HG03039 (cell line): ENCODE data around the gene PAPOLG.
"Not testable (repeated sequence)": the region's sequence is repeated elsewhere in the genome, so short reads cannot be mapped to it uniquely, and the experiment has no call there.

Source experiments
- ATAC-seq: cut with Tn5 transposase; IDR thresholded peaks from one replicate; pipeline ENCODE4 v1.9.1; 2021; ENCODE audit warnings: mild to moderate bottlenecking, moderate library complexity; ENCODE audit not compliant: unreplicated experiment

Gene PAPOLG

DNA sequence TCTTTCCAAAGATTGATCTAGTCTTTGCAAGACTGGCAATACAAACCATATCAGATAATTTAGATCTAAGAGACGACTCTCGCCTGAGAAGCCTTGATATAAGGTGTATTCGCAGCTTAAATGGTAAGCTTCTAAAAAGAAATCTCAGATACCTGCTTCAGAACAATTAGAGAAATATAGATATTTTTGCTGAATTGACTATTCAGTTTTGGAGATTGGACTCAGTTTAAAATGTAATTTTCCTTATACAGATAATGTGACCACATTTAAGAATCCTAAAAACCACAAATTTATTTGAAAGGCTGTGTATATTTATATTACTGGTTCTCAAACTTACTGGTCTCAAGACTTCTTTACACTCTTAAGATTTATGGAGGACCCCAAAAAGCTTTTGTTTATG, 15.4 kb downstream of the PAPOLG start:
- ATAC-seq = no peak

DNA sequence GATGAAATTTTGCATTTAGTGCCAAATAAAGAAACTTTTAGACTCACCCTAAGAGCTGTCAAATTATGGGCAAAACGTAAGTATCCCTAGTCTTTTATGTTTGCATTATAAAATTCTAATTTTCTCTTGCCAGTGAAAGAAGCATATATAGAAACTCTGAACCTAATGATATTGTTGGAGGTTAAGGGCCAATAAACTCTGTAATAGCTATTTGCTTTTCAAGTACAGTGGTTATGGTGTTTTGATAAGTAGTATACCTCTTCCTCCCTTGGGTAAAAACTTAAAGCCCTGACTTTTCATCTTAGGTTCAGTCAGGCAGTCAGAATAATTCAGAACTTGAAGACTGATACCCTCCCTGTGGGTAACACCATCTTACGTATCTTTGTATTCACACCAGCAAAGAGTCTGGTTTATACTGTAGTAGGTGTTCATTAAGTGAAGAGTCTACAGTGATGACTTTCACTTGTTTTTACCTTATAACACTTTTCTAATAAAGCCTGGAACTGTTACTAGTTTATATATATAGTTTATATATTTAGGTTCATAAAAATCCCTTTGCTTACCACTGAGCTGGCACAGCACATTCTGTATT, 19.1 kb downstream of the PAPOLG start:
- ATAC-seq = no peak

DNA sequence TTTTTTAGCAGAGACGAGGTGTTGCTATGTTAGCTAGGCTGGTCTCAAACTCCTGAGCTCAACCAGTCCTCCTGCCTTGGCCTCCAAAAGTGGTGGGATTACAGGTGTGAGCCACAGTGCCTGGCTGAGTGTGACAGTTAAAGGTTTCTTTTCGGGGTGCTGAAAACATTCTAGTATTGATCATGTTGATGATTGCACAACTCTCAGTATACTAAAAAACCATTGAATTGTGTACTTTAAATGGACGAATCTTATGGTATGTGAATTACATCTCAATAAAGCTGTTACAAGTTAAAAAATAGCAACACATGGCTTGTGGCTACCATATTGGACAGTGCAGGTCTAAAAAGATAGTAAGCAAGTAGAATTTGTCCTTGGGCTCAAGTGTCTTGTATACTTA, 22.3 kb downstream of the PAPOLG start:
- ATAC-seq = no peak

DNA sequence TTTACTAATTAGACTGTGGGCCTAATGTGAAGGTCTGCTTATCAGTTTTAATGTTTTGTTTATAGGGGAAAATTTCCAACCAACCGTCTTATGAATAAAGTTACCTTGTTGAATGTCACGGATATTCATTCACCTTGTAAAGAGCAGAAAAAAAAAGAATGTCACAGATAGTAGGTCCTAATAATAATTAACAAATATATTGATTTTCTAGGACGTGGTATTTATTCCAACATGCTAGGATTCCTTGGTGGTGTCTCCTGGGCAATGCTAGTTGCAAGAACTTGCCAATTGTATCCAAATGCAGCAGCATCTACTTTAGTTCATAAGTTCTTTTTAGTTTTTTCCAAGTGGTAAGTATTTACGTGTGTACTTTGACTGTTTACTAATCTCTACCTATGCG, 23.4 kb downstream of the PAPOLG start:
- no peak for ATAC-seq

DNA sequence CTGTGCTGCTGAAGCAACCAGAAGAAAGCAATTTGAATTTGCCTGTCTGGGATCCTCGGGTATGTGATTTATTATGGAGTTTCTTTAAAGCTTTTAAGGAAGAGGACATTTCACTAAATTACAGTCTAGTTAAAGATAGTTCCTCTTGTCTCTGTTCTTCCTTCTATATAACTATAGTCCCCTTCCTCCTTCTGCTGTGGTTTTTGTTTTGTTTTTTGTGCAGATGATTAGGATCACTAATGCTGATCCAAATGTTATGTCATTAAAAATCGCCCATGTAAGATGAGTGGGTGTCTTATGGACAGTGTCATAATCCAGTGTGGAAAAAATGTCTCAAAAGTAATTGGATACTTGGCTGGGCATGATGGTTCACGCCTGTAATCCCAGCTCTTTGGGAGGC, 24.7 kb downstream of the PAPOLG start:
- no peak for ATAC-seq

DNA sequence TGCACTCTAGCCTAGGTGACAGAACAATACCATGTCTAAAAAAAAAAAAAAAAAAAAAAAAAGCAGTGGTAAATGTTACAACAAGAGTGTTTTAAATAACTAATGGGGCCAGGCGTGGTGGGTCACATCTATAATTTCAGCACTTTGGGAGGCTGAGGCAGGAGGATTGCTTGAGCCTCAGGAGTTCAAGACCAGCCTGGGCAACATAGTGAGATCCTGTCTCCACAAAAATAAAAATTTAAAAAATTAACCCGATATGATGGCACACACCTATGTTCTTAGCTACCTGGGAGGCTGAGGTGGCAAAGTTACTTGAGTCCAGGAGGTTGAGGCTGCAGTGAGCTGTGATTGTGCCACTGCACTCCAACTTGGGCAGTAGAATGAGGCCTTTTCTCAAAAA, 37.1 kb downstream of the PAPOLG start:
- no peak for ATAC-seq

DNA sequence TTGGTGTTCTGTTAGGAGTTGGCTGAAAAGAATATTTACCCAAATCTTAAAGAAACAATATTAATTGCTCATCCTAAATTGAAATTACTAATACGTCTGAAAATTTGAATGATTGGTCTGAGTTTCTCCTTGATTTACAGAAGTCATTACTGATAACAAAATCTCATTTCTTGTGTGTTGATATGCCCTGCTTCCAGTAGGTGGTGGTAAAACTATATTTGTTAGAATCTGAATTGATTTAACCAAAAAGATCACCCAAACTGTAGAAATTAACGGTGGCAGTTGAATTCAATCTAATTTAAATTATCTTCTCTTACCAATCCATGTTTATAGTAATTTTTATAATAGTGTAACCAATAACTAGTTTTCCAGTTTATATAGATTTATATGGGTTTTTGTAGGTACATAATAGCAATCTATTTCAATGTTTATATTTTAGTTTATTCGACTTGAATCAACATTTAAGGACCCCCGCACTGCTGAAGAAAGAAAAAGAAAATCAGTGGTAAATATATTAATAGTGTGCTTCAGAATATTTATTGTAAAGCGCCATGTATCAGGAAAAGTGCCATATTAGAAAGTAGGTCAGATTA, 38.3 kb downstream of the PAPOLG start:
- no peak for ATAC-seq

DNA sequence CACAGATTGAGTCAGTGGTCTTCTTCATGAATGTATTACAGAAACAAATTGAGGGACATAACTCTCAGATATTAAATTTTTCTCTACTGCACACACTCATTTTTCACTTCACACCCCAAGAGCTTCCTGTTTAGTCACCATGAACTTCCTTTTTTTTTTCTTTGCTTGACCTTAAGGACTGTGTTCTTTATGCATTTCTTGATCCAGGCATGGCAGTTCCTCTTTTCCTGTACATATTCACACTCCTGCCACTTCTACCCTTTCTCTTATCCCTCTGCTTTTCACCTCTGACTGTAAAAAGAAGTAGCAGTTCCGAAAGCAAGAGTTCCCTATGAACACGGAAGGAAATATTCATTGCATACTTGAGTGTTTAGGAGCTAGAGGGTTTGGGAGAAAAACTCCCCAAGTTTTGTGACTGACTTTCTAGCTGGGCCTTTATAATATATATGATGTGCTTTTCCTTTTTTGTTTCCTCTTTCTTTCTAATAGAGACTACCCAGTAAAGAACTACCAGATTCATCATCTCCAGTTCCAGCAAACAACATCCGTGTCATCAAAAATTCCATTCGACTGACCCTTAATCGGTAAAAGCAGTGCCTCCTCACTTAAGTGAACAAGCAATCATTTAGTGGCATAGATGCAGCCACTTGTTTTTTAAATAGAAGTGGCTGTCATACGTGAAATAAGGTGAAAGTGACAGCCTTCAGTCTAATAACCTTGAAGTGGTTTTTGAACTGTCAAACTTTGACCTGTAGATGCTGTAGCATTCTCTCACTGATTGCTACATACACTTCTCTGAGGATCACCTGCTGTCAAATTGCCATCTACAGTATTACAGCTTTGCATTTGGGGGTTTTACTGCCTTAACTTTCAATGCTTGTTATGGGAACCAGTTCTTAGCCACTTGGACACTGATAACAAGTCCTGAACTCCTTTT, 40.8 kb downstream of the PAPOLG start:
- no peak for ATAC-seq

DNA sequence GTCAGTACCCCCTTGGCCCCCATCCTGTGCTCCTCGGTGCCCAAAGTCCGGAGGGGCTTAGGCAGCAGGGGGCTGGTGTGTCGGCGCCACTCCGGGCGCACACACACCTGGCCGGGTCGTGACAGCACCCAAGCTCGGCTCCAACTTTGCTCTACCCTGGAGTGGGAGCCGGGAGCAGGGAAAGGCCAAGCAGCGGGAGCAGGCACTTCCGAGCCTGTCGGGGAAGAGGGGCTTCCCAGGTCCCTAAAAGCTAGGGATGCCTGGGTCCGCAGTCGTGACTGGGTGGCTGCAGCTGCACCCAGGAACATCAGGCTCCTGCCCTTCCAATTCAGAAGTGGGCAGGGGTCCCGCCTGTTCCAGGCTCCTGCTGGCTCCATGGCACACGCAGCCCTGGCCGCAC, 48.4 kb downstream of the PAPOLG start:
- no peak for ATAC-seq

DNA sequence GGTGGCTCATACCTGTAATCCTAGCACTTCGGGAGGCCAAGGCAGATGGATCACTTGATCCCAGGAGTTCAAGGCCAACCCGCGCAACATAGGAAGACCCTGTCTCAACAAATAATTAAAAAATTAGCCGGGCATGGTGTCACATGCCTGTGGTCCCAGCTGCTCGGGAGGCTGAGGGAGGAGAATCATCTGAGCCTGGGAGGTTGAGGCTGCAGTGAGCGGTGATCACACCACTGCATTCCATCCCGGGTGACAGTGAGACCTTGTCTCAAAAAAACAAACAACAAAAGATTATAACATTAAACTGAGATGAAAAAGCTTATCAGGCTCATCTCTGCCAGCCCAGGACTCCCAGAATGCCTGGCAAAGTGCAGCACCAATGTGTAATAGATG, 50.5 kb downstream of the PAPOLG start:
- no peak for ATAC-seq

DNA sequence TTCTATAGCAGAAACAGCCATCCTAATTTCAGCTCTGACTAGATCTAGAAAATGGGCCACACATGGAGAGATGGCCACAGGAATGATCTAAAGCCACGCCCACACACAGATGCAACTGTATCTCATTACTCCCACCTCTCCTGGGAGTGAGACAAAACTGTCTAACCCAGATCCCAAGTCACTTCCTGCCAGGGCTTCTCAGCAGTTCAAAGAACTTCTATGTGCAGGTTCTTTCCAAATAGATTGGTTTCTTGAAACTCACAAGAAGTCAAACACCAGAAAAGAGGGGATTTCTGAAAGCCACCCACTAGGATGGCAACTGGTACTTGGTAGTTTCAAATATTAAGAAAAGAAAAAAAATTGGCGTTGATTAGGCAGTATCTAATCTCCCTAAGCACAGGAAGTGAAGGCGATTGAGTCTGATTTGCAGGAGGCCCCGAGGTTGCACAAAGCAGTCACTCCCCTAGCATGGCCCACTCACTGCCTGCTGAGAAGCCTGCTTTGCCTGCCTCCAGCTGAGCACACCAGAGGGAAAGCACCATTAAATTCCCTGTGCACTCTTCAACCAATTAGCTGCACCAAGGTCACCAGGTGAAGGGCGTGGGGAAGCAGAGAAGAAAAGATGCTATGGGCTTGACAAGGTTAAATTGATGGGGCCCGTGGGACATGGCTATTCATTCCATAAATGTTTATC, 51.1 kb downstream of the PAPOLG start:
- peak; percentile 76 for ATAC-seq

DNA sequence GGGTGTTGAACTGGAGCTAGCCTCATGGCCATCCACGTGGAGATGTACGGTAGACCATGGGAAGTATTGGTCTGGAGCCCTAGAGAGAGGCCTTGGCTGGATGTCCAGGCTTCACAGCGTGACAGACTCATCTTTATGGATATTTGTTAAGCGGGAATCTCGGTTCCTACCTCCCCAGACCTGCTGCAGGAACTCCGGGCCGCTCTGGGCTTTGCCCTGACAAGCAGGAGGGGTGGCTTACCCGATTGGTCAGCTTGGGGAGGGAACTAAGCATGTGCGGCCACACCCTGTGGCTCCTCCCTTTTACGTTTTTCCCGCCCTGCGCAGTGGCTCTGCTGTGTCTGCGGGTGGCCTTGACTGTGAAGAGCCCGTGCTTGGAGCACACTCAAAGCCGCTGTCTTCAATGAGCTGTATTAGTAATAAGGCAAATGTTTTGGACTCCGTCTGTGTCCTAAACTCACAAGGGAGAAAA, 52.3 kb downstream of the PAPOLG start:
- ATAC-seq = no peak

DNA sequence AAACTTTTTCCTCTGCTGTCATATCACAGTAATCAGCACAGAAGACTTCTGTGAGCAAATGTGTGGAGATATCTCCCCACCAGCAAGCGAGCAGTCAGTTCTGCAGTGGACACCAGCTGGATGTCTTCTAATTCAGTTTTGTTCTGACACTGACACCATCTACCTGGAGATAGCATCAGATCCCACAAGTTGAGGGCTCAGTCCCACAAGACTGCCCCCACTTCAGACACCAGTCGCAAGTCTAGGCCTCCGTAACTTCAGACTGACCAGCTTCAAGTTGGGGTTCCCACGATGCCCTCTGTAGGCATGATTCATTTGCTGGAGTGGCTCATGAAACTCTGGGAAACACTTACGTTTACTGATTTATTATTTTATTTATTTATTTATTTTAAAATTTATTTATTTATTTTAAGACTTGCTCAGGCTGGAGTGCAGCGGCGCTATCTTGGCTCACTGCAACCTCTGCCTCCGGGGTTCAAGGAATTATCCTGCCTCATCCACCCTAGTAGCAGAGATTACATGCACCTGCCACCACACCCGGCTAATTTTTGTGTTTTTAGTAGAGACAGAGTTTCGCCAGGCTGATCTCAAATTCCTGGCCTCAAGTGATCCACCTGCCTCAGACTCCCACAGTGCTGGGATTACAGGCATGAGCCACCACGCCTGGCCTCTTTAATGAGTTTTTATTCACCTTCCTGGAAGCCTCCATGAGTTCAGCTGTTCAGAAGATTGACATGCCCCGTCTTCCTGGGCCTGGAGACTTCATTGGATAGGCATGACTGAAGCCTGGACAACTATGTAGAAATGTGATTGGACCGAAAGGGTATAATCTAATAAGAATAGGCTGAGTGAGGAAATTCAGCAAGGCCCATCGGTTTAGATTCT, 55.7 kb downstream of the PAPOLG start:
- ATAC-seq = no peak

DNA sequence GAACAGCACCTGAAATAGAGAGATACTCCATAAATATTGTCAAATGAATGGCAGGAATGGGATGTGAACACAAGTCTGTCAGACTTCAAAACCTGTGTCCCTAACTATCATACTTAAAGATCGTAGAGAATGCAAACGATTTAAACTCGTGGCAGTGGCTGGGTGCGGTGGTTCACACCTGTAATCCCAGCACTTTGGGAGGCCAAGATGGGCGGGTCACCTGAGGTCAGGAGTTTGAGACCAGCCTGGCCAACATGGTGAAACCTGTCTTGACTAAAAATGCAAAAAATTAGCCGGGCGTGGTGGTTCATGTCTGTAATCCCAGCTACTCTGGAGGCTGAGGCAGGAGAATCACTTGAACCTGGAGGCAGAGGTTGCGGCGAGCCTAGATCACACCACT, 61.1 kb downstream of the PAPOLG start:
- ATAC-seq = not testable (repeated sequence)

DNA sequence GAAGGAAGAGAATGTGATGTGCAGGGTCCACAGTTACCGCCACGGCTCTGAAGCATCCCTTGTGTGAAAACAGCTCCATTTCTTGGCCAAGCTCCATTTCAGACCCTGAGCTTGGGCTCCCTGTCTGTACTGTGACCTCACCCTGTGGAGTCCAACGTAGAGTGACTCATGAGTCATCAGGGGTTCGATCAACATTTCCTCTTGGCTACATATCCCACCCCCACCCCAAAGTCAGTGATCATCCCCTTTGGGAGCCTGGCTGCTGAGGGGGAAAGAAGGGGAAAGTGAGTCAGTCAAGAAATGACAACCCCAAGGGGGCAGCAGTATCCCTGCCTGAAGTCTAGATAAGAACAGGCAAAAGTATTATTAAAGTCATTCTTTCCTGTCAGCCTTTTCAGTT, 62.2 kb downstream of the PAPOLG start:
- no peak for ATAC-seq

DNA sequence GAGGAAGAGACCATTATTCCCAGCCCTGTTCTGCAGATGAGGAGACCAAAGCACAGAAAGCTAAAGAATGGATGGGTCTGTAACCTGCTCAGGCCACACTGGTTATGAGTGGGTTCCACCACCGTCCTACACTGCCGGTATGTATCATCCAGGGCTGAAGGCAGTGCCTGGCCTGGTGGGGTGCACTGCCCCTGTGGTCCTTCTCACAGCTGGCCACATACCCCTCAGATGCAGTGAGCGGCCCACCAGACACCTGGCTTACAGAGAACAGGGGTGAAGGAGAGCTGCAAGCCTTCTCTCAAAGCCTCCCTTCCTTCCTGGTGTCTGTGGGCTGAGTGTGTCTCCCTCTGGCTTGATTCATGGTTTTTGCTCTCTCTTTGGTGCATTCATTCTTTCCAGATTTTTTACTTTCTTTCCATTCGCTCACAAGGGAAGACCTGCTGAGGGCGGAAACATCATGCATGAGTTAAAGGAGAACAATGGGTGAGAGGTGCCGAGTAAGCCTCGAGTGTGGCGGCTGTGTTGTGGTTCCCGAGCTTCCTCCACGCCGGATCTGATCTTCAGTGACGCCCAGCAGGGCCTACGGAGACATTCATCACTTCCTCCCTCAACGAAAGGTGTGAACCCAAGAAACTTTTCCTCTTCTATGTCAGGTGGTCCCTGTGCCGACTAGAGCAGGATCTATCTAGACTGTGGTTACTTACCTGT, 63.2 kb downstream of the PAPOLG start:
- ATAC-seq = no peak

DNA sequence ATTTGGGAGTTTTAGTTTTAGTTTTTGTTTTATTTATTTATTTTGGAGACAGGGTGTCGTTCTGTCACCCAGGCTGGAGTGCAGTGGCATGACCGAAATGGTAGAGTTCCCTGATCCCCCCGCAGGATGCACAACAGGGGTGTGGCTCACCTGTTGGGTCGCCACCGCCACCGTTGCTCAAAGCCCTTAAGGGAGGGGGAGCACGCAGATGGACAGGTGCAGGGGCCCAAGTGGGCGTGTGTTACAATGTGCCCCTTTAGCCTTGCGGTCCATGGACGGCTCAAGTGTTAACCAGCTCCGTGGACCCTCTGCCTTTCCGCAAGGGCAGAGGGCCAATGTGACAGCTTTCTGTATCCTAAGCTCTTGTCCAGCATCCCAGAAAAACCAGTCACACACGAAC, 63.9 kb downstream of the PAPOLG start:
- no peak for ATAC-seq

DNA sequence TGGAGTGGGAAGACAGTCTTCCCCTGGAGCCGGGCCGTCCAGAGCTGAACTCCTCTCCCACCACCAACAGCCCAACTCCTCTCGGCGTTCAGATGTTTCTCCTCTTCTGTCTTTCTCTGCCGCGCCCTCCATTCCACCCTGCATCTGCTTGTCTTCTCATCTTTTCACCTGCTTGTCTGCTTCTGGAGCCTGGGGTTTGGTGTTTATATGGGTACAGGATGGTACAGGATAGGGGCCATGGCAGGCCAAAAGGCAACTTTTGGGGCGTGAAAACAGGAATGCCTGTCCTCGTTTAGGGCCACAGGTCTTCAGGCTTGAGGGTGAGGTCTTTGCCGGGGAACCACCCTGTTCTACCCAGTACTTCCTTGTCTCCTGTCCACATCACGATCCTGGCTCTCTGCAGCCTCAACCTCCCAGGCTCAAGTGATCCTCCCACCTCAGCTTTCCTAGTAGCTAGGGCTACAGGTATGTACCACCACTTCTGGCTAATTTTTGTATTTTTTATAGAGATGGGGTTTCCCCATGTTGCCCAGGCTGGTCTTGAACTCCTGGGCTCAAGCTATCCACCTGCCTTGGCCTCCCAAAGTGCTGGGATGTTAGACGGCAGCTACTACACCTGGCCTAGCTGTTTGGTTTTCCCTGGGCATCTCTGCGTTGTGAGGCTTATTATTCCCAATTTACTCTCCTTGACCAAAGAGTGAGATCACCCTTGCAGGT, 64.5 kb downstream of the PAPOLG start:
- ATAC-seq = no peak

DNA sequence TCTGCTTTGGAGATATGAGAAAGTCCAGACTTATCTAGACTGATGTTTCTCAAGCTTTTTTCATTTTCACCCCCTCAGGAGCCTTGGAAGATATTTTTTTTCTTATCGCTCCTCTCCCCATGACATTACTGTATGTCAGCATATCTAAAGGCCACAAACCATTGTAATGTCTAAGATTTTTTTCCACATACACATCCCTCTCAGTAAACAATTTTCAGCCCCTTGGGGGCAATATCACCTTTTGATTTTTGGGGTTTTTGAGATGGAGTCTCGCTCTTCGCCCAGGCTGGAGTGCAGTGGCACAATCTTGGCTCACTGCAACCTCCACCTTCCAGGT, 65.0 kb downstream of the PAPOLG start:
- ATAC-seq = no peak
